NCI-H2107 (cell line): Measurements from ENCODE around the gene TANGO2.

Source experiments
- DNase-seq: peaks from one replicate; lab custom pipeline; 2025; lab: John Stamatoyannopoulos, UW

The TANGO2 gene

DNA sequence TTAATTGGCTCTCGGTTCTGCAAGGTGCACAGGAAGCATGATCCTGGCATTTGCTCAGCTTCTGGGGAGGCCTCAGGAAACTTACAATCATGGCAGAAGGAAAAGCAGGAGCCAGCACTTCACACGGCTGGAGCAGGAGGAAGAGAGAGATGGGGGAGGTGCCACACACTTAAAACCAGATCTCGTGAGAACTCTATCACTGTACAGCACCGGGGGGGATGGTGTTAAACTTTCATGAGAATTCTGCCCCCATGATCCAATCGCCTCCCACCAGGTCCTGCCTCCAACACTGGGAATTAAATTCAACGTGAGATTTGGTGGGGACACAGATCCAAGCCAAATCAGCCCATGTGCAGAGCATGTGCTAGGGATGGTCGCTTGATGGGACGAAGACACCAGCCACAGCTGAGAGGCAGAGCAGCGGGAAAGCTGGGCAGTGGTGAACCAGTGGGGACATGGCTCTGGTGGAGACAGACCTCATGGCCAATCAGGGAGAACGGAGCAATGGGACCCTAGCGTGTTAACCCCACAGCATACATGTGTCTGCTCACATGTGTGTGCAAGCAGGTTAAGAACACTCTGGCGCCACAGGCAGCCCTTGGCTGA lies 6.2 kb downstream of the TANGO2 start:
- no peak for DNase-seq

- no peak for DNase-seq
Measured at GRCh38 chr22:20027966-20028854, 7.3 kb downstream of the TANGO2 start.

- no peak for DNase-seq
Measured at GRCh38 chr22:20028855-20029549, 8.1 kb downstream of the TANGO2 start.

GRCh38 chr22:20029550-20030225 lies 8.8 kb downstream of the TANGO2 start:
- no peak for DNase-seq

DNA sequence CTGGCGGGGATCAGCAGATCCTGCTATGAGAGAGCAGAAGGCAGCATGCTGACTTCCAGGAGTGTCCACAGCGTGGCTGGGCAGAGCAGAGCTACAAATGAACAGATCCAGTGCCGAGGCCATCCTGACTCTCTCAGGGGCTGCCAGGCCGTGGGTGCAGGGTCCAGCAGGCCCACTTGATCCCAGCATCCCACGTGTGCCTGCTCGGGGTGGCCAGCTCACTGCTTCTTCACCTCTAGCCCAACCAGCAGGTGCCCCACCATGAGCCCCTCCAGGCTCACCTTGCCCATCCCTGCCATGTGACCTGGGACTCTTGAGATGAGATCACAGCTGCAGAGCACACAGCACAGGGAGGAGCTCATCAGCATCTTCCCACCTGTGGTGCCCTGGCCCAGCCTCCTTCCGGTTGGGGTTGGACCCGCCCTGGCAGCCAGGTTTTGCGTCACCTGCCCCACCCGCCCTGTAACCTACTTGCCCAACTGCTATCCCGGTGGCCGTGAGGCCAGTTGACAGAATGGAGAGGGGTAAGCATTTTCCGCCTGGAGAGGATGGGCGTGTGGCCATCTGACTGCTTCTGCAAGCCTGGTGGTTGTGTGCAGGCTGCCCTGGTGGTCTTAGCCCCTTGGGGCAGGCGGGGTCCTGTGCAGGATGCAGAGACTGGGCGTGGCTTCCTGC lies 11.0 kb downstream of the TANGO2 start:
- no peak for DNase-seq

DNA sequence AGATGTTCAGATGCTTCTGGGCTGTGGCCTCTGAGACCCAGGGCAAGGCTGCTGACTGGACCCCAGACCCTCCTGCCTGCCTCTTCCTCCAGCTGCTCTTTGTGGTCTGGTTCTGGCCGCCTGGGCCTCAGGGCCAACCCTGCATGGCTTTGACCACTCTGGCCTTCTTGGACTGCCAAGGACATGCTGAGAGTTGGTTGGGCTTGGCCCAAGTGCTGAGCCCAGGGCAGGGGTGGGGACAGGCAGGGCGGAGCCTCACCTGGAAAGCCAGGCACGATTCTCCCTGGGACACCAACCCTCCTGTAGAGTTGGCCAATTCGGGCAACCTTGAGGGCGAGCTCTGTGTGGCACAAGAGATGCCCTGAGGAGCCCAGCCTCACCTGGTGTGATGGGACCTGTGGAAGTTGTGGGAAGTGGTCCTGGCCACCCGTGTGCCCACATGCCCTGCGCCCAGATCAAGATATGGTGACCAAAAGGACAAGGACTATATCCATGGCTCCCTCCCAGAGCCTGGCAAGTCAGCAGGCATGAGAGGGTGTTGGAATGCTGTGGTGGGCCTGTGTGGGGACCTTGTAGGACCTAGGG lies 11.6 kb downstream of the TANGO2 start:
- DNase-seq: no peak

DNA sequence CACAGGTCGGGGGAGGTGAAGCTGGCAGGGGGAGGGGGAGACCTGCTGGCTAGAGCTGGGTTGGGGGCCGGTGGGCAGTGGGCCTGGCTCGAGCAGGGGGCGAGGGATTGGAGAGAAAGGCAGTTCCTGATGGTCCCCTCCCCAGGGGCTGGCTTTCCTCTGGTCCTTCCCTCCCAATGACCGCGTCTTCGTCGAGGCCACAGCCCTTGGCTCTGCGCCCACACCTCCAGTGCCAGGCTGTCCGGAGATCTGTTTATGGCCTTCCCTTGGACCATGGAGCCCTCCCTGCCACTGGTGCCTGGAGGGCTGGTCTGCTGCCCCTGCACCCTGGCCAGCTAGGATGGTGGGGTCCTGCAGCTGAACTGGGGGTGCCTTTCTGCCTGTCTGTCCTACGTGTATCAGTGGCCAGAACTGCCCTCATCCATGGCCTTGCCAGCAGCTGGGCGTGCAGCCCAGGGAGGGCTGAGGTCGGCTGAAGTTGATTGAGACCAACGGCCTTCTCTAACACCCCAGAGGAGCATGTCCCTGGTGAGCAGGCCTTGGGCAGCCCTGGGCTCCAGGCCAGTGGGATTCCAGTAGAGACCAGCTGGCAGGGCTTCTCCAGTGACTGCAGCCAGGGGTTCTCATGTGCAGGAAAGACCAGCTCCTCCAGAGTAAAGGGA lies 12.3 kb downstream of the TANGO2 start:
- no peak for DNase-seq

DNA sequence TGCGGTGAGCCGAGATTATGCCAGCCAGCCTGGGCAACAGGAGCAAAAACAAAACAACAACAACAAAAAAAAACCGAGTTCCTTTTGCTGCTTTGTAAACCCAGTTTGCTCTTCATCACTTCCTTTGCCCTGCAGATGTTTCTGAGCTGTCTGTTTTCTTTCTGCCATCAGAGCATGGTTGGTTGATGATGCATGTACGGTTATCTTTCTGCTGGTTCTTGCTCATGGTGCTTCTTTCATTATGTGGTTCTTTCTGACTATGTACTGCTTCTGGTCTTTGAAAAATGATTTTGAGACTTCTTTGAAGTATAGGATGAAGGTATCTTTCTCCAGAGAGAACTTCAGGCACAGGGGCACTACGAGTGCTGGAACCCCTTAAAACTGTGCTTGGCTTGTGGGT lies 13.2 kb downstream of the TANGO2 start:
- DNase-seq: no peak

- DNase-seq: no peak
Measured at GRCh38 chr22:20035375-20036083, 14.6 kb downstream of the TANGO2 start.

GRCh38 chr22:20036084-20036482 lies 15.2 kb downstream of the TANGO2 start:
- no peak for DNase-seq

- DNase-seq: no peak
Measured at GRCh38 chr22:20036535-20037392, 15.9 kb downstream of the TANGO2 start.

GRCh38 chr22:20037419-20037818 lies 16.5 kb downstream of the TANGO2 start:
- DNase-seq: no peak

DNA sequence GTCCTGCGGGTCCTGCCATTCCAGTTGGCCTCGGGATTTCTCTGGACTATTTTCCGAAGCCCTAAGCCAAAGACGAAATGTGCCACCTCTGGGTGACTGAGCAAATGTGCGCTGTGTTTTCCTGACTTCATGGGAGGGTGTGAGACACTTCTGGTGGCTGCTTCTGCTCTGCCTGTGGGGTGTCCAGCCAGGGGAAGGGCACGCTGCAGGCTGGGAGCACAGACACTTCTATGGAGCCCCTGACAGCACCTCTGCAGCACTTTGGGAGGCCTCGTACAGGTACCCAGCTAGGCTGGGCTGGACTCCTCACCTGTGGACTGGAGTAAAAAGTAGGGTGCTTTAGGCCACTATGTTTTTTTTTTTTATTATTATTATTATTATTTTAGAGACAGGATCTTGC lies 17.7 kb downstream of the TANGO2 start:
- no peak for DNase-seq

DNA sequence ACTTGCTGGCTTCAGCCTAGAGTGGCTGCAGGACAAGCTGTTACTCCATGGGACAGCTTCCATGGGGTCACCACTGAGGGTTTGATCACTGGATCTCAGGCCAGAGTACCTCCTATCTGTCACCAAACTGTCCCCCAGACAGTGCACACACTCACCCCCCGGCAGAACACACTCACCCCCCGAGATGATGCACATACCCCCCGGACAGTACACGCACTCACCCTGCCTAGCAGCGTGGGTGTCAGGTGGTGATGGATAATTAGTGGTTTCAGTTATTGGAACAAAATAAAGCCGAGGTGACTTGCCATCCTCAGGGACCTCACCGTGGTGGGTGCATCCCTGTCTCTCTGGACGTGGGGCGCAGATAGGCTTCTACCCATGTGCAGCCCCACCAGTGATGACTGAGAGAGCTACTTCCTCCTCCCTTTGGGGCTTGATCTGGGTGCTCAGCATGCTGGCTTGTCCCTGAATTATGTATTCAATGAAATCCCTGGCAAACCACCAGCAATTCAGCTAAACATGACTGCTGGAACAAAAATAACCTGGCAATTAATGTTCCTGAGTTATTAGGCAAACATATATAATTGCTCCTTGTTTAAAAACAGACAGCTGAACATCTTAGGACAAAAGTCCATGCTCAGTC lies 18.9 kb downstream of the TANGO2 start:
- no peak for DNase-seq

DNA sequence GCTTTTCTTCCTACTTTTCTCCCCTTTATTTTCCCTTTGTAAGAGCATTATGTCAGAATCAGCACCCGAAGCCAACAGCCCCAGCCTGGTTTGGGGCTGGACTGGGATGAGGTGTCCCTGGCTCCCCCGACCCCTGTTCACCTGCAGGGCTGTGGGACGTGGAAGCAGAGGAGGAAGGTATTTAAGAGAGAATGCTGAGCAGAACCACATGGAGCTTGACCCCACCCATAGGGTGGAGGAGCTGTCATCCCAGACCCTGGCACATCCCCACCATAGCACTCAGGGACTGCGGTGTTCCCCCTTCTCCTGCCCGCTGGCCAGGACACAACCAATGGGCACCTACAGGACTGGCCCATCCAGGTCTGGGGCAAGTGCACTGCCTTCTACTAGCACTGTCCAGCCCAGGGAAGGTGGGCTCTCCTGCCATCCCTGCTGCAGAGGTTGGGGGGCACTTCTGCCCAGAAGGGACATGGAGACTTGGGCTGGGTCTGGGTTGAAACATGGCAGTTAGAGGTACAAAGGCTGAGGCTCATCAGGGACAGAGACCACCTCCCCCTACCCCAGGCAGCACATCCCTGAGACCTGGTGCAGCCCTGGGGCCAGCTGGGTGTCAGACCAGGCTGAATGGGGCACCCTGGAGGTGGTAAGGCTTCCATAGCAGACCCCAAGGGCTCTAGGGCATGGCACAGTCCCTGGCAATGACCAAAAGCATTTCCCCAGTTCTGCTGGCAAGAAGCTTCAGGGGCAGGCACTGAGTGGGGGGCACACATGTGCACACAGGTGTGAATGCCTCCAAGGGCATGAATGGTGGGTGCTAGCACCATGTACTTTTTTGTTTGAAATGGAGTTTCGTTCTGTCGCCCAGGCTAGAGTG lies 19.7 kb downstream of the TANGO2 start:
- DNase-seq: no peak

GRCh38 chr22:20043057-20043996 lies 22.4 kb downstream of the TANGO2 start:
- DNase-seq: no peak

DNA sequence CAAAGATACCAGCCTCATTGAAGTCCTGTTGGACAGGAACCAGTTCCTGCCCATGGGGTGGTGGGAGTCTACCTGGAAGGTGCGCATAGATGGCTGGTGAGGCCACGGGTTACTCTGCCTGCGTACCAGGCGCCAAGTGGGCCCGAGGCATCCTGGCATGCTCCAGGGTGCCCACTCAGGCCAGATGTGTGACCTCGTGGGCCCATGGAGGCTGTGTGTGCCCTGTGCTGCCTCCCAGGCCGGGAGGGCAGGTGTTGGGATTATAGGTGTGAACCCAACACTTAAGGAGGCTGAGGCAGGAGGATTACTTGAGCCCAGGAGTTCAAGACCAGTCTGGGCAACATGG lies 23.1 kb downstream of the TANGO2 start:
- DNase-seq: no peak
